Measurements from ENCODE around the gene ALX1. TPM values are rescaled to one million over a fixed set of nuclear protein-coding genes. Genes with fewer than 3 reads are reported as not detected.

ALX1 gene
- total and polyA plus RNA-seq, 2 donors (not counting 1 experiment from before 2014, with no cell fraction given) = not detected

DNA sequence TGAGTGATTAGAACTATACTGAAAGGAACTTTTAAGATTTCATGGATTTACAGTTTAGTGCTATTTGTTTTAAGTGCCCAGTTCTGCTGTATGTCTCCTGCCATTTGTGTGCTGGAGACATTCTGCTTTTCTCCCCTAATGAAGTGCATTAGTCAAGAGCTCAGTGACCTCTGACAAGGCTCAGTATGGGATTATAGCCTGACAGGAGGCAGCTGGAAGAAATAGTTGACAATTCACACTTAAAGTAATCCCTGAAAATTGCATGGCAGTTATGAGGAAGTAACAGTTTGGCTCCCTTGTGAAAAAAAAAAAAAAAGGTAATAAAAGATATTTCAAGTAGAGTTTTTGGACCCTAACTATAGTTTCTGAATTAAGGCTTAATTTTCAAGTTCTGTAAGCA is 70.3 kb downstream of the ALX1 start:
- H3K27ac ChIP-seq (ENCODE audit: insufficient read depth, low read length) = no peak overlapping the region
- H3K4me3 ChIP-seq (replicated peaks in 1 of 4; ENCODE audit: control extremely low read depth in 1 of 4, insufficient read depth in 1 of 4, low read depth in 3 of 4, low read length in 4 of 4) = no peak overlapping the region
- H3K36me3 ChIP-seq (ENCODE audit: control insufficient read depth, insufficient read depth, low read length) = no peaks in the 10 kb centered on the region
- H3K79me2 ChIP-seq (ENCODE audit: control insufficient read depth, insufficient read depth, low read length) = no peaks in the 10 kb centered on the region
- no peaks in the 10 kb centered on the region for H3K4me1 ChIP-seq (ENCODE audit: control insufficient read depth, extremely low read depth, insufficient read depth, low read length)
- no peak overlapping the region for H2AFZ ChIP-seq (ENCODE audit: low read length)
- H3K9me3 ChIP-seq (ENCODE audit: control insufficient read depth, insufficient read depth, low read depth, low read length) = no peaks in the 10 kb centered on the region
- H3K9ac ChIP-seq (ENCODE audit: insufficient read depth, low read length) = no peak overlapping the region
- no peak for DNase-seq (ENCODE audit: low read depth in 2 of 2)
- no peaks in the 10 kb centered on the region for H4K20me1 ChIP-seq (ENCODE audit: control insufficient read depth, extremely low read depth, insufficient read depth, low read length)
- TF ChIP-seq, protein P1, sequence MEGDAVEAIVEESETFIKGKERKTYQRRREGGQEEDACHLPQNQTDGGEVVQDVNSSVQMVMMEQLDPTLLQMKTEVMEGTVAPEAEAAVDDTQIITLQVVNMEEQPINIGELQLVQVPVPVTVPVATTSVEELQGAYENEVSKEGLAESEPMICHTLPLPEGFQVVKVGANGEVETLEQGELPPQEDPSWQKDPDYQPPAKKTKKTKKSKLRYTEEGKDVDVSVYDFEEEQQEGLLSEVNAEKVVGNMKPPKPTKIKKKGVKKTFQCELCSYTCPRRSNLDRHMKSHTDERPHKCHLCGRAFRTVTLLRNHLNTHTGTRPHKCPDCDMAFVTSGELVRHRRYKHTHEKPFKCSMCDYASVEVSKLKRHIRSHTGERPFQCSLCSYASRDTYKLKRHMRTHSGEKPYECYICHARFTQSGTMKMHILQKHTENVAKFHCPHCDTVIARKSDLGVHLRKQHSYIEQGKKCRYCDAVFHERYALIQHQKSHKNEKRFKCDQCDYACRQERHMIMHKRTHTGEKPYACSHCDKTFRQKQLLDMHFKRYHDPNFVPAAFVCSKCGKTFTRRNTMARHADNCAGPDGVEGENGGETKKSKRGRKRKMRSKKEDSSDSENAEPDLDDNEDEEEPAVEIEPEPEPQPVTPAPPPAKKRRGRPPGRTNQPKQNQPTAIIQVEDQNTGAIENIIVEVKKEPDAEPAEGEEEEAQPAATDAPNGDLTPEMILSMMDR (conservative IDR thresholded peaks at IDR 0.05 in 1 of 2, IDR thresholded peaks at IDR 0.05 in 1 of 2; ENCODE audit: low read depth in 1 of 2, low read length in 2 of 2) = no peak
- TF ChIP-seq EZH2 (IDR thresholded peaks at IDR 0.05; ENCODE audit: low read length, missing control alignments) = no peak
- H3K4me2 ChIP-seq (ENCODE audit: extremely low read depth, insufficient read depth, low read length) = no peak overlapping the region
- no peaks in the 10 kb centered on the region for H3K27me3 ChIP-seq (ENCODE audit: control insufficient read depth, insufficient read depth, low read length)

Other genes starting within 250 kb of the ALX1 start
- gene TSPAN19, start 243.9 kb upstream of the ALX1 start, total RNA-seq = not detected in 2 replicates
- gene TSPAN19, start 243.9 kb upstream of the ALX1 start, polyA plus RNA-seq = not detected in 2 replicates
- gene LRRIQ1, start 243.9 kb upstream of the ALX1 start, total RNA-seq = under 0.01 TPM in 2 replicates
- 0.05 and 0.33 TPM in 2 replicates for gene LRRIQ1, start 243.9 kb upstream of the ALX1 start, polyA plus RNA-seq

All from fibroblast of lung (primary cell).